ENCODE results near the gene ALG14.

Gene ALG14

DNA sequence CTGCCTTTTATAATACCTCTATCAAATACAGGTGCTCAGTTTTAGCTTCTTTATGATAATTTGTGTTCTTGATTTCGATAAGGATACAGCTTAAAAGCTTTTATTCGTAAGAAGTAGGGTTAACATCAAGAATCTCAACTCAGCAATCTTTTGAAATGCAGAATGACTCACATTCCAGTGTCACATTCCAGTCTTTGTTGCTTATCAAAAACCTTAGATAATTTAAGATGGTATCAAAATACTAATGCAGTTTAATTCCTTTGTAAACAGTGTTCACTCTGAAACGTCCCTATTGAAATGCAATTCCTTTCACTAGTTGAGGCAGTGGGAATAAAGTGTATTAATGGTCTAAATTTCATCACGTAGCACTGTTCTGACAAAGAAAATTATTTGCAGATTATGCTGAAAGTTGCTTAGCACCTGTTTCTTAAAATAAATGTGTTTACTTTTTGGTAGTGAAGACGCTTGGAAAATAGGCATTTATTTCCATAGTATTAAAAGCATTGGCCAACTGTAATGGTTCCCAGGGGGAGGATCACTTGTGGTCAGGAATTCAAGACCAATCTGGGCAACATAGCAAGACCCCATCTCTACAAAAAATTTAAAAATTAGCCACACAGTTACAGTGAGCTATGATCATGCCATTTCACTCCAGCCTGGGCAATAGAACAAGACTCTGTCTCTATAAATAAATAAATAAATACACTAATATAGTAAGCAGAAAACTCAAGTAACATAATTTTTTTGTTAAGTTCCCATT is 135.7 kb downstream of the ALG14 start:
- in situ Hi-C loops (cut with HindIII; ENCODE audit: low sequenced_read_pairs): no loop called here

DNA sequence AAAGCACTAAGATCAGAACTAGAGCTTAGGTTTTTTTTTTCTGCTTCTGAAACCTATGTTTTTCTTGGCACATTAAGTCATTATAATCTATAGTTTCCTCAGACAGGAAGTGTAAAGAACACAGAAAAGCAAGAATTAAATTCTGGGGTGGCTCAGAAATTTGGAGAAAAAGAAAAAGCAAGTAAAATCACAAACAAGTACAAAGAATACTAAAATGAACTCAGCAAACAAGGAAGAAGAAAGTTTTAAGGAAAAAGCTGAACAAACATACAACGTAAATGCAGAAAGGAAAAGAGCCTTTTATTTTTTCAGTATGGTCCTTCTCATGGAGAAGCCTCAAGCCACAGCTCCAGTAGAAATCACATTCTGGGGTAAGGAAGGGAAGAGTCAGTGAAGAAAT is 137.3 kb downstream of the ALG14 start:
- in situ Hi-C loops (cut with HindIII; ENCODE audit: low sequenced_read_pairs): no loop called here

DNA sequence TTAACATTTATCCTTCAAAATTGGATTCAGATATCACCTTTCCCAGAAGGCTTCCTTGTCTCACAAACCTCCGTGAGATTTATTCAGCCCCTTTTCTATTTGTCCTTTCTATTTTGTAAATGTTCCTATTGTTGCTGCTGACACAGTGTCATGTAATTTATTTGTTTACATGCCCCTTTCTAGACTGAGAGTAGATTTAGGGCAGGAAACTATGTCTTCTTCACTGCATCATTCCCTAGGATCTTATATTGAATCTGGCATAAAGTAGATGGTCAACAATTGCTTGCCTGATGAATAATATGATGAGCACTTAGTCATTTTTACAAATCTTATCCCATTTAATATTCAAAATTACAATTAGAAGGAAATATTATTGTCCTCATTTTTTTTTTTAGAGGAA is 137.7 kb downstream of the ALG14 start:
- in situ Hi-C loops (cut with HindIII; ENCODE audit: low sequenced_read_pairs): no loop called here

DNA sequence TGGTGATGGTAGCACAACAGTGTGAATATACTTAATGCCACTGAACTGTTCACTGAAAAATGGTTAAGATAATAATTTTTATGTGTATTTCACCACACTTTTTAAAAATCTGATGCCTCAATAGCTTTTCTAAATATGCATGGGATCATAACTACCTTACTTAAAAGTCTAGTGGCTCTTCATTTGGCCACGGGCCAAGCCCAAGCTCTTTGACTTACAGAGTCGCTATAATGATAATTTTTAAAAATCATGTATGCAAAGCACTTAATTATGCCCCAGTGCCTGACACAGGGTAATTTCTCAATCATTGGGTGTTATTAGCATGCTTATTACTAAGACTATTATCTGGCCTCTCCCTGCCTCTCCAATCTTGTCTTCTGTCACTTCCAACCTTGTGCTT is 138.2 kb downstream of the ALG14 start:
- in situ Hi-C loops (cut with HindIII; ENCODE audit: low sequenced_read_pairs): no loop called here

DNA sequence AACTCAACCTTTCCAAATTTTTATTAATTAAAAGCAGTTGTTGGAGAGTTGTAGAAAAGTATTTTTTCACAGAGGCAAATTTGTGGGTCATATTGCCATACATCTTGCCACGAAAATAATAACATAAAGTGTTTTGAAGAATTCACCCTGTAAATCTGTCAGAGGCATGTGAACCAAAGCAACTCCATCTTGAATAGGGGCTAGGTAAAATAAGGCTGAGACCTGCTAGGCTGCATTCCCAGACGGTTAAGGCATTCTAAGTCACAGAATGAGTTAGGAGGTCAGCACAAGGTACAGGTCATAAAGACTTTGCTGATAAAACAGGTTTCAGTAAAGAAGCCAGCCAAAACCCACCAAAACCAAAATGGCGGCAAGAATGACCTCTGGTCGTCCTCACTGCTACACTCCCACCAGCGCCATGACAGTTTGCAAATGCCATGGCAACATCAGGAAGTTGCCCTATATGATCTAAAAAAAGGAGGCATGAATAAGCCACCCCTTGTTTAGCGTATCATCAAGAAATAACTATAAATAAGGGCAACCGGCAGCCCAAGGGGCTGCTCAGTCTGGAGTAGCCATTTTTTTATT is 141.4 kb downstream of the ALG14 start:
- in situ Hi-C loops (cut with HindIII; ENCODE audit: low sequenced_read_pairs): no loop called here

DNA sequence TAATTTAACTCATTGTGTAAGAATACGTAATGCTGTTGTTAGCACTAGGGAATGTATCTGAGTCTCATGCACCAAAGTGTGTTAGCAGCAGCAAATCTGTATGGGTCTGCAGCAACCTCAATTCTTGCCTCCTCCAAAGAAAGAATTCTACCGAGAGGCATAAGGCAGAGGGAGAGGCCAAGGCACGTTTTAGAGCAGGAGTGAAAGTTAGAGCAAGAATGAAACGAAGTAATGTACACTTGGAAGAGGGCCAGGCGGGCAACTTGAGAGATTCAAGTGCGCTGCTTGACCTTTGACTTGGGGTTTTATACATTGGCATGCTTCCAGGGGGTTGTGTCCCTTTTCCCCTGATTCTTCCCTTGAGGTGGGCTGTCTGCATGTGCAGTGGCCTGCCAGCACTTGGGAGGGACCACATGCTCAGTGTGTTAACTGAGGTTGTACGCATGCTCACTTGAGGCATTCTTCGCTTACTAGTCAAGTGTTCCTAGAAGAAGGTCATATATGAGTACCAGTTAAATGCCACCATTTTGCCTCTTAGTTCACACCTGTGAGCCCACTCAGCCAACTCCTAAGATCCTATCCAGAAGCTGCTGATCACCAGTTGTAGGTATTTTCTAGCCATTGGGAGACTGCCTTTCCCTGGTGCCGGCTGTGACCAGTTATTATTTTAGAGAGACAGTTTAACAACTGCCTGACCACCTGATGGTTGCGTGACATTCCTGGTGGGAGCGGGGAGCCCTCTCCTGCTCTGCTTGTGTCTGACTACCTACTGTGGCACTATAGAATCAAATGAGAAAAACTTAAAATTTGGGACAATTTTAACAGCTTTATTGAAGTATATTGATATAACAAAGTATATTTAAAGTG is 143.2 kb downstream of the ALG14 start:
- in situ Hi-C loops (cut with HindIII; ENCODE audit: low sequenced_read_pairs): no loop called here

DNA sequence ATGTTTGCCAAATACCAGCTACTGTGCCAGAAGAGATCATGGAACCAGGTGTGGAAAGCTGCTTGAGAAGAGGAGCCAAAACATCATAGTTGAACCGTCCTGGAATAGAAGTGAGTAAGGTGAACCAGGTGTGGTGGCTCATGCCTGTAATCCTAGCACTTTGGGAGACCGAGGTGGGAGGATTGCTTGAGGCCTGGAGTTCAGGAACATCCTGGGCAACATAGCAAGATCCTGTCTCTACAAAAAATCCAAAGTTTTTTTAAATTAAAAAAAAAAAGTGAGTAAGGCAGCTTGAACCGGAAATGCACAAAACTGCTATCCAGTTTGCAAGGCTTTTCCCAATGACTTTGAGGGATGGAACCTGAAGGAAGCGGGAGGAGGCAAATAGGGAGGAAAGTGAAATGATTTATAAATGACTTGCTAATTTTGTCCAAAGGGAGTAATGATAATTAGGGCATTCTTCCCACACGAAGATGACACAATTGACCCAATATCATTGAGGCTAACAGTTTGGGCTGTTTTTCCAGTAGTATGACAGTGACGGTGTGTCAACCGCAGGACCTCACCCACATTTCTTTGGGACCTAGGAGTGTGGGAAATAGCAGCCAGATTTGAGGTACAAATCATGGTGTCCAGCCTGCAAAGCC is 144.3 kb downstream of the ALG14 start:
- in situ Hi-C loops (cut with HindIII; ENCODE audit: low sequenced_read_pairs): no loop called here

DNA sequence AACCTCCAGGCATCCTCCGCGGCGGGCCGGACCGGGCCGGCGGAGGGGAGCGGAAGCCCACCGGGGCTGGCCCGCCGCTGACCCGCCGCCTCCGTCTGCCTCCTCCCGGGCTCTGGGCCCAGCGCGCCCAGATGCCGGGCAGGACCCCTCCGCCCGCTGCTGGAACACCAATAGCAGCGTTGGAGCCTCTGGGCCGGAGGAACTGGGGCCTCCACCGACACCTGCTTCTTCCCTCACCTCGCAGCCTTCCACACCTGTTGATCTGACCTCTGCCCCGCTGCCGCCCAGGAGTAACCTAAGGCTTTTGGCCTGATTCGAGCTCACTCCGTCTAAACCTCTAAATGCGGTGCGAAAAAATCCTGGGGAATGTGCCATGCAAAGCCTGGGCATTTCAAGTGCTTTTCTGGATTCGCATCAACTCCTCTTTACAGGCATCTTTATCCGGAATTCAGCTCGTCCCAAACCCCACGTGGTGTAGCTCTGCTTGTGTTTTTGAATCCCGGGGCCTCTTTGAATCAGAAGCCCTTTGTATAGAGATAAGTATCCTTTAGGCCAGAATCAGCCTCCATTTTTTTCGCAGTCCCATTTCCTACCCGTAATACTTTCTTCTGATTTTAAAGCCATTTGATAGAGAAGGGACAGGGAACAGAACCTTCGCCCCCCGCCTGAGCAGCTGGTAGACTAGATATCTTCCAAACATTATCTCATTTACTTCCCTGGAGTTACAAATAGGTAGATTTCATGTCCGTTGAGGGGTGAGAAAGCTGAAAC is 145.2 kb downstream of the ALG14 start:
- in situ Hi-C loops (cut with HindIII; ENCODE audit: low sequenced_read_pairs): no loop called here

DNA sequence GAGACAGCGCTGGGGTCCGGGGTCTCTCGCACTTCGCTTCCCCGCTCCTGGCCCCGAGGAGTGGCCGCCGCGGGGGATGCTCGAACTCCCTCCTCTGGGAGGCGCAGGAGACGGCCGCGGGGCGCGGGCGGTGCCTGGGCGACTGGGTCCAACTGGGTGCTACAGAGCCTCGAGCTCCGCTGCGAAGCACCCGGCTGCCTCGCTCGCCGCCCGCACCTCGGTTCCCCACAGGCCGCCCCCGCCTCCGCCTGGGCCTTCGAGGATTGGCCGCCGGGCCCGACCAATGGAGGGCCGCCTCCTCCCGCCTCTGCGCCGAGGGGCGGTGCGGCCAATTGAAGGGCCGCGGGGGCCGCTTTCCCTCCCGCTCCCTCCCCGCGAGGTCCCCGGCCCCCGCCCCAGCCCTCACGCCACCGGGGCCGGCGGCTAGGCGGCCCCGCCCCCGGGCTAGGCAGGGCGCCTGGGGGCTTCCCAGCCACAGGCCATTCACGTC is 145.8 kb downstream of the ALG14 start, which contains the start of gene CNN3:
TSS of gene CNN3 (minus strand) at position 196 of the 490 bp plus-strand sequence. CDS start 216 bp downstream, outside the sequence.
- in situ Hi-C loops (cut with HindIII; ENCODE audit: low sequenced_read_pairs): no loop called here

DNA sequence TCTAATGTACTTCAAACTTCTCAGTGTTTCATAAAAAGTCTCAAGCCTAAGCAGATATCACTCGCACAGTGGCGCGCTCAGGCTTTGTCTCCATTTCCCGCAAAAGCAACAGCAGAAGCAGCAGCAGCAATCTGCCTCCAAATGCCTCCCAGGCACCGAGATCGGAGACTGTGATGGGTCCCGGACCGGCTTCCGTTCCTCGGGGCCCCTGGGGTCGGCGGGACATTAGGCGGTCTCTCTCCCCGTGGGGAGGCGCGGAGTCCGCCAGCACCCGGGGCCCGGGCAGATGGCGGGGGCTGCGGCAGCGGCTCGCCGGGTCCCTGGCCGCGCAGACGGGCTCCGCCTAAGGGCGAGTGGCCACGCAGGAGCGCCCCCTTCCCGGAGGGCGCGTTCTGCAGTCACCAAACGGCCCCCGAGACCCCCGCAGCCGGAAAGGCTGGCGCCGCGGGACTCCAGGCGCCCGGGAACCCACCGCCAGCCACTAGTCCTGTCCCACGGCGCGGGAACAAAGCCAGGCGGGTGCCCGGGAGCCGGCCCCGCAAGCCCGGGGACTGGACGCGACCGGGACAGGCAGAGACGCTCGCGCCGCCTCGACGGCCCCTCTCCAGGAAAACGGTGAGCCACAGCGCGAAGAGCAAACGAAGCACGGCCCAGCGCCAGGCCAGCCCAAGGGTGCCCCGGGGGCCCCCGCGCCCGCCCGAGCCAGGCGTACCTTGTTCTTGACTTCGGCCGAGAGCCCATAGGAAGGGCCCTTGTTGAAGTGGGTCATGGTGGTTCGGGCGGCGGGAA is 146.4 kb downstream of the ALG14 start:
- in situ Hi-C loops (cut with HindIII; ENCODE audit: low sequenced_read_pairs): no loop called here

DNA sequence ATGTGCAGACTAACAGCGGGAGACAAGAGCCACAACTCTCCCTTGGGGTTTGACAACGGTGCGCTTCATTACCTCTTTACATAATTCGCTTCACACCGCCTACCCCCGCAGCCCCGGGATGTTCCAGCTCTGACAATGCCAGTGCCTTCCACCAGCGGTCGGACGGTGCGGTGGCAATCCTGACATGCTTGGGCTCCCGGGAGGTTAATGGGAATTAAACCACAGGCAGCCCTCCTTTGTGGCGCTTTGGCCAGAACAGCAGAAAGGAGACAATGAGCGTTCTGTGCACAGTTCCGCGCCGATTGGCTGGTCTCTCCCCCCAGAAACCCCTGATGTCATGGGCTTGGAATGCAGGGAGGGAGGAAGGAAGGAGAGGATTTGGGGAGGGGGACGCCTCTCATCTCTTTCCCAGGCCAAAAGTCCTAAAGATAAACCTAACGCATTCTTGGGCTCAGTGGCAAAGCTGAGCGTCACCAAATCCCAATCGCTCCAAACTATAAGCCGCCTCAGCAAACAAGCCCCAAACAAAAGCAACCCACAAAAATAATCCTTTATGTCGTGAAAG is 147.1 kb downstream of the ALG14 start:
- in situ Hi-C loops (cut with HindIII; ENCODE audit: low sequenced_read_pairs): no loop called here

DNA sequence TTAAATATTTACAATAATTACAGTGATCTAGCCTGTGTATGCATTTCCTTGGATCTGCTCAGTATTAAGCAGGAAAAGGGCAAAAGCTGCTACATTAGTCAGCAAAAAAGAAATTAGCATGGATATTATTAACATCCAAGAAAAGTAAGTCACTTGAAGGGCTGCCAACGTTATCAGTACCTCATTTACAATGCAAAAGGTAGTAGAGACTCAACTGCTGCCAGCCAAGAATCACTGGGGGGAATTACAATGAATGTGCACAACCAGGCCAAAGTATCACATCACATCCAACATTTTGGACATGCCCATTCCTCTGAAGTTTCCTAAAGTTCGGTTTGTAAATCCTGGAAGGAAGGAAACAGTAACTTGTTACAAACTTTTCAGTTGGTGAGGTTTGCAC is 147.7 kb downstream of the ALG14 start:
- in situ Hi-C loops (cut with HindIII; ENCODE audit: low sequenced_read_pairs): no loop called here
